HUES48 (cell line): ENCODE data around the gene CAMK2G.

Source experiments
- H3K27ac ChIP-seq: one replicate; pipeline ENCODE4 v1.7.0; 2013; ENCODE audit warnings: low read depth, low read length, inconsistent platforms
- H3K27me3 ChIP-seq: 2 replicates; pipeline ENCODE4 v1.6.1; 2013; ENCODE audit warnings: mild to moderate bottlenecking, low read length; ENCODE audit not compliant: control insufficient read depth, insufficient read depth
- H3K36me3 ChIP-seq: 2 replicates; pipeline ENCODE4 v1.6.1; 2013; ENCODE audit warnings: low read length; ENCODE audit not compliant: control insufficient read depth, insufficient read depth
- H3K4me1 ChIP-seq: 2 replicates; pipeline ENCODE4 v1.6.1; 2013; ENCODE audit warnings: mild to moderate bottlenecking, low read length; ENCODE audit not compliant: control insufficient read depth, insufficient read depth
- H3K4me3 ChIP-seq: 2 replicates; pipeline ENCODE4 v1.5.1; 2013; ENCODE audit warnings: mild to moderate bottlenecking, low read depth, low read length
- H3K9ac ChIP-seq: 2 replicates; pipeline ENCODE4 v1.6.1; 2013; ENCODE audit warnings: mild to moderate bottlenecking, low read depth, low read length, moderate library complexity
- H3K9me3 ChIP-seq: 2 replicates; pipeline ENCODE4 v1.6.1; 2013; ENCODE audit warnings: low read length; ENCODE audit not compliant: control insufficient read depth, insufficient read depth

Gene CAMK2G

GRCh38 chr10:73808021-73808815, 66.1 kb downstream of the CAMK2G start:
- no peak overlapping the region for H3K4me3 ChIP-seq
- H3K27ac ChIP-seq: no peak overlapping the region
- peaks cover 8% of the 10 kb centered on the region; the same call in 1 of the 2 replicates for H3K4me1 ChIP-seq
- H3K36me3 ChIP-seq: peaks cover 59% of the 10 kb centered on the region
- no peaks in the 10 kb centered on the region for H3K27me3 ChIP-seq
- no peaks in the 10 kb centered on the region for H3K9me3 ChIP-seq
- no peak overlapping the region for H3K9ac ChIP-seq

- H3K4me1 ChIP-seq: peaks cover 7% of the 10 kb centered on the region; the same call in 1 of the 2 replicates
- H3K4me3 ChIP-seq: no peak overlapping the region
- H3K27ac ChIP-seq: no peak overlapping the region
- H3K36me3 ChIP-seq: peaks cover 61% of the 10 kb centered on the region
- H3K27me3 ChIP-seq: no peaks in the 10 kb centered on the region
- no peaks in the 10 kb centered on the region for H3K9me3 ChIP-seq
- no peak overlapping the region for H3K9ac ChIP-seq
Observed at GRCh38 chr10:73807471-73807870, 66.9 kb downstream of the CAMK2G start.

DNA sequence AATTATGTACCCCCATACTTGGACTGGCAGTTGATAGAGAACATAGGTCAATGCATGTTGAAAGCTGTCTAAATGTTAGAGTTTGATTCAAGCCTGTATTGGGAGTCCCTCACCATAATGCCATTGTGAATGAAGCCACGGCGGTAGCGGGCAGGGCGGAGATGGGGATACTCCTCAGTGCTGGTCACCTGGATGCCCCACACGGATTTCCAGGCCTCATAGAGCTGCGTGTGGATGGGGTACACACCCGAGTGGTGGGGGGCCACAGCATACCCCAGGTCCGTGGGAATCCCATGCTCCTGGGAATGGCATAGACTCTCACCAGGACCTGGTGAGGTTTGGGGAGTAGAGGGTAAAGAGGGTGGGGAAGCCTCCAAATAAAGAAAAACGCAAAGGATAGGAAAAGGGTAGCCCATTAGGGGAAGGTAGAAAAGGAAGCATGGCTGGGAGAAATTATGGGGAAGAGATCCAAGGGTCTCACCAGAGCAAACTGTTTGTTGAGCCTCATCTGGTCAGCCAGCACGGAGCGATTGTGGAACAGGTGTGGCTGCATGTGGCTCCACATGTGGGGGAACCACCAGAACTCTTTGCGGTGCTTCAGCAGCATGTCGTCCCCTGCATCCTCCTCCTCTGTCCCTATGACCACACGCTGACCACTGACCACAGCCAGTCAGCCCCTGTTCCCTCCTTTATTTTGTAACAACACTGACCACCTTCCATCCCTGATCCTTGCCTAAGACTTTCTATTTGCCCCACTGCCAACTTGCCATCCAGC, 68.0 kb downstream of the CAMK2G start:
- peaks cover 72% of the 10 kb centered on the region for H3K36me3 ChIP-seq
- H3K27me3 ChIP-seq: no peaks in the 10 kb centered on the region
- H3K9ac ChIP-seq: no peak overlapping the region
- H3K27ac ChIP-seq: no peak overlapping the region
- no peak overlapping the region for H3K4me3 ChIP-seq
- H3K9me3 ChIP-seq: no peaks in the 10 kb centered on the region
- 0 out of 2 replicates have a peak, but pooled peaks cover 4% of the 10 kb centered on the region for H3K4me1 ChIP-seq

GRCh38 chr10:73803680-73804286, 70.6 kb downstream of the CAMK2G start:
- H3K27me3 ChIP-seq: no peaks in the 10 kb centered on the region
- H3K9ac ChIP-seq: no peak overlapping the region
- no peaks in the 10 kb centered on the region for H3K4me1 ChIP-seq
- H3K36me3 ChIP-seq: peaks cover 85% of the 10 kb centered on the region
- no peak overlapping the region for H3K27ac ChIP-seq
- H3K9me3 ChIP-seq: no peaks in the 10 kb centered on the region
- no peak overlapping the region for H3K4me3 ChIP-seq

- Histone ChIP-seq H3K9ac (no peak overlapping the region), H3K4me3 (no peak overlapping the region), H3K27me3 (no peaks in the 10 kb centered on the region), H3K9me3 (no peaks in the 10 kb centered on the region), H3K36me3 (peaks cover 86% of the 10 kb centered on the region), H3K4me1 (no peaks in the 10 kb centered on the region), H3K27ac (no peak overlapping the region)
Observed at GRCh38 chr10:73802276-73802991, 71.9 kb downstream of the CAMK2G start.

GRCh38 chr10:73801253-73801590, 73.1 kb downstream of the CAMK2G start:
- Histone ChIP-seq H3K27ac (no peak overlapping the region), H3K4me3 (no peak overlapping the region), H3K9me3 (no peaks in the 10 kb centered on the region), H3K4me1 (no peaks in the 10 kb centered on the region), H3K27me3 (no peaks in the 10 kb centered on the region), H3K9ac (no peak overlapping the region), H3K36me3 (peaks cover 86% of the 10 kb centered on the region)

DNA sequence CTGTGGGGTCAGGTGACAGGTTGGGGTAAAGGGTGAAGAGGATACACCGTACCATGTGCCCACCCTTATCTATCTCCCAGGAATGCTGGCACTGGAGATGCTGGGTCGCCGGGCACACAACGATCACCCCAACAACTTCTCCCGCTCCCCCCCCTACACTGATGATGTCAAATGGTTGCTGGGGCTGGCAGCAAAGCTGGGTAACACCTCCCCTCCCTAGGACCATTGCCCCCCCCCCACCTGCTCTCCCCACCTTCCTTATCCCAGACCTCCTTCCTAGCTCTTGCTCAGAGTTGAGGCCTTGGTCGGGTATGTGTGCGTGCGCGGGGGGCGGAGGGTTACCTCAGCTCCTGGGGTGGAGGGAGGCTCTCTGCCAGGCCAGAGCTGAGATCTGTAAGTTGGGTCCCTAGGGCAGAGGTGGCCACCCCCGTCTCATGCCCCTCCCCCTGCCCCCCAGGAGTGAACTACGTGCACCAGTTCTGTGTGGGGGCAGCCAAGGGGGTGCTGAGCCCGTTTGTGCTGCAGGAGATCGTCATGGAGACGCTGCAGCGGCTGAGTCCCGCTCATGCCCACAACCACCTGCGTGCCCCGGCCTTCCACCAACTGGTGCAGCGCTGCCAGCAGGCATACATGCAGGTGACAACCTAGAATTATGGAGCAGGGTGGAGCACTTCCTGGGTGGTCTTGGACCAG, 73.6 kb downstream of the CAMK2G start:
- Histone ChIP-seq H3K9ac (no peak overlapping the region), H3K4me1 (no peaks in the 10 kb centered on the region), H3K27me3 (no peaks in the 10 kb centered on the region), H3K4me3 (no peak overlapping the region), H3K9me3 (no peaks in the 10 kb centered on the region), H3K36me3 (peaks cover 81% of the 10 kb centered on the region), H3K27ac (no peak overlapping the region)

DNA sequence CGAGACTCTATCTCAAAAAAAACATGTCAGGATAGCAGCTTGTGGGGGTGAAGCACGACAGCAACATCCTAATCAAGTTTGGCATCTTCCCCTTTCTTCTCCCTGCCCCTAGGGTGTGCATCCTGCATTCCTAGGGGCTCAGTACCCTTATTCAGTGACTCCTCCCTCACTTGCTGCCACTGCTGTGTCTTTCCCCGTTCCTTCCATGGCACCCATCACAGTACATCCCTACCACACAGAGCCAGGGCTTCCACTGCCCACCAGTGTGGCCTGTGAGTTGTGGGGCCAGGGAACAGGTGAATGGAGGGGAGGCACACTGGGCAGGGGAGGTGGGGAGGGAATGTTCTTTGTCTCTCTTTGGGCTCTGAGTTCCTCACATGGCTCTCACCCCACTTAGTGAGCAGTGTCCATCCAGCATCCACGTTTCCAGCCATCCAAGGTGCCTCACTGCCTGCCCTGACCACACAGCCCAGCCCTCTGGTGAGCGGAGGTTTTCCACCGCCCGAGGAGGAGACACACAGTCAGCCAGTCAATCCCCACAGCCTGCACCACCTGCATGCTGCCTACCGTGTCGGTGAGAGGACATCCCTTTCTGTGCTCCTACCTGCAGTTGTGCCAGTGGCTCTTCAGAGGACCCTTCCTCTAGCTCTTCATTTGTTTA, 74.3 kb downstream of the CAMK2G start:
- H3K27ac ChIP-seq: no peak overlapping the region
- H3K9ac ChIP-seq: no peak overlapping the region
- H3K36me3 ChIP-seq: peaks cover 83% of the 10 kb centered on the region
- no peaks in the 10 kb centered on the region for H3K4me1 ChIP-seq
- H3K9me3 ChIP-seq: no peaks in the 10 kb centered on the region
- no peak overlapping the region for H3K4me3 ChIP-seq
- H3K27me3 ChIP-seq: no peaks in the 10 kb centered on the region

GRCh38 chr10:73798927-73799560, 75.3 kb downstream of the CAMK2G start:
- Histone ChIP-seq H3K4me1 (no peaks in the 10 kb centered on the region), H3K27ac (no peak overlapping the region), H3K9me3 (no peaks in the 10 kb centered on the region), H3K4me3 (no peak overlapping the region), H3K9ac (no peak overlapping the region), H3K27me3 (no peaks in the 10 kb centered on the region), H3K36me3 (peaks cover 85% of the 10 kb centered on the region)

DNA sequence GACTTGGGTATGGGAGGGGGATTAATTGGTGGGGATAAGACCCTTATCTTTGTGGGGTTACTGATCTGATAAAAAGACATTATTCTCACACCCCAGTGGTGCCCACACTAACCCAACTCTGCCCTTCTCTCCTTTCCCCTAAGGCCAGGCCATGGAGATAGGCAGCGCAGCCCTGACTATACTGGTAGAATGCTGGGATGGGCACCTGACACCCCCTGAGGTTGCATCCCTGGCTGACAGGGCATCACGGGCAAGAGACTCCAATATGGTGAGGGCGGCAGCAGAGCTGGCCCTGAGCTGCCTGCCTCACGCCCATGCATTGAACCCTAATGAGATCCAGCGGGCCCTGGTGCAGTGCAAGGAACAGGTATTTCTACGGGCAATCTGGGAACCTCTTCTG, 76.3 kb downstream of the CAMK2G start:
- H3K27me3 ChIP-seq: no peaks in the 10 kb centered on the region
- no peaks in the 10 kb centered on the region for H3K4me1 ChIP-seq
- H3K9me3 ChIP-seq: no peaks in the 10 kb centered on the region
- H3K9ac ChIP-seq: no peak overlapping the region
- H3K4me3 ChIP-seq: no peak overlapping the region
- no peak overlapping the region for H3K27ac ChIP-seq
- H3K36me3 ChIP-seq: peaks cover 83% of the 10 kb centered on the region
